GM19351 (cell line): ENCODE data around the gene GPC5.
"Not testable (repeated sequence)": the region's sequence is repeated elsewhere in the genome, so short reads cannot be mapped to it uniquely, and the experiment has no call there.

Experiments
- ATAC-seq: cut with Tn5 transposase; IDR thresholded peaks from one replicate; pipeline ENCODE4 v1.9.1; 2021; ENCODE audit warnings: mild to moderate bottlenecking, moderate library complexity; ENCODE audit not compliant: unreplicated experiment

GPC5 gene

GRCh38 chr13:91368676-91369440 is 29.6 kb upstream of the GPC5 start:
- ATAC-seq: peak; percentile 21

GRCh38 chr13:91369441-91369831 is 29.0 kb upstream of the GPC5 start:
- peak; percentile 38 for ATAC-seq

GRCh38 chr13:91370501-91370900 is 27.9 kb upstream of the GPC5 start:
- ATAC-seq: no peak

- ATAC-seq: no peak
These were observed 25.5 kb upstream of the GPC5 start for GRCh38 chr13:91372911-91373310.

DNA sequence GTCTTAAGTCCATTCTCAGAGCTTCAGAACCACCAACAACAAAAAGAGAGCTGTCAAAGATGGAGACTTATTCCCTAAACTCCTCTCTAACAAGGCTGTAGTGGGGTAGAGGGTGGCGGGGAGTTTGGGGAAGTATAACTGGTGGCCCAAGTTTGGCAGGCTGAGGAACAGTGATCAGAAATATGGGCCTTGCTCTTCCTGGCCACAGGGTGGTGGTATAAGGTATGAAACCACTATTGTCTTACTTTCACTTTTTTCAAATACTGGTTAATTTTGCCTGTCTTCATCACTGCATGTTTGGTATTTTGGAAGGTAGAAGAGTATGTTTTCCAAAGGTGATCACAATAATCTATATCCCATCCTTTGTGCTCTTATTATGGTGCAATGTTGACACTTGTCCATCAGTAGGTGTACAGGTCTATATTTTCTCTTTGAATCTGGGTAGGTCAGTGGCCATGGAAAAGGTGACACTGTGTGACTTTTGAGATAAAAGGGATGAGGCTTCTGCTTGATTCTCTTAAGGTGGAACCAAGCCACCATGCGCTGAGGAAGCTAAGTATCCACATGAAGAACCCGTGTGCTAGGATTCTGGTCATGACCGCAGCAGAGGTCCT is 23.2 kb upstream of the GPC5 start:
- ATAC-seq: peak; percentile 97

DNA sequence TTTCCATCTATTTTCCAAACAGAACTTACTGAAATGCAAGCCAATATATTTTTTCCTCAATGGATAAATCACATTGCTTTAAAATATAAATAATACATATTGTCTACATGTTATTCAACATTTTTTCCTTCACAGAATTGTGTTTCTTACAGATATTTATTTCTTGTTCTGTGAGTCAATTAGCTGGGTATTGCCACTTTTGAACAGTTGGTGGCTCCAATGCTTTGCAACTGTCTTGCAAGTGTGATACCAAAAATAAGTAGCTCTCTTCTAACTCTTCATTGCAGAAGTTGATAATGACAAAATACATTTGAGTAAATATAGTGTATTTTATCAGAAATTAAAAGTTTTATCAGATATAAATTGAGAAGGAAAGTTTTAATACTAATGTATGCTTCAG is 17.1 kb upstream of the GPC5 start:
- peak; percentile 59 for ATAC-seq

DNA sequence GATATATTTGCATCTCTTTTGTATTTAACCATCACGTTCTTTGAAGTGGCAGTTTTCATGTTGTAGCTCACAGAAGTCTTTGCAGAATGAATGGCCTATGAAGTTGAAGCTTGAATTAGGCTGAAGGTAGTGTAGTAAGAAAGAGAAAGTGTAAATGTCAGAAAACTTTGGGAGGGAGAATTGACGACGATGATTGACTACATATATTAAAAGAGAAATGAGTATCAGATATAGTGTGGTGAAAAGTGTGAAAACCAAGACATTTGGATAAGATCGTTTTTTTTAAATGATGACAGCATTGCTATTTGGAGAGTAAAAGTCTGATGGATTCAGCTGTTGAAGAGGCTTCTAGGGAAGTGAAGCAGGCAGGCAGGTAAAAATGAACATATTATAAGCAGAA is 14.6 kb upstream of the GPC5 start:
- no peak for ATAC-seq

- ATAC-seq: no peak
These were observed 13.5 kb upstream of the GPC5 start for GRCh38 chr13:91384896-91385295.

DNA sequence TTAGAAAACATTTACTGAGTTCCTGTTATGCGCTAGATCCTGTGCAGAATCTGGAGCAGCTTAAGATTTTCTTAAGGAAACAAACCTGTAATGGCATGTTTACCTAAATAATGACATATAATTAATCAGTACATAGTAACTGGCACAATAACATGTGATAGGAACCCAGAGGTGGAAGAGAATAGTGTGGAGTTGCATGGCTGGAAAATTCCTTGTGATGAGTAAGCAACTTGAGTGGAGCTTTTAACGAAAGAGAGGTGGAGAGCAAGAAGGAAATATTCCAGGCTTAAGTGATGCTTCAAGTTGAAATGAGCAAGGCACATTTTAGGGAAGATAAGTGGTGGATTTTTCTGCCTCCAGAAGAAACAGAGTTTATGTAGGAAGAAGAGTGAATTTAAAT is 9.2 kb upstream of the GPC5 start:
- ATAC-seq: no peak

DNA sequence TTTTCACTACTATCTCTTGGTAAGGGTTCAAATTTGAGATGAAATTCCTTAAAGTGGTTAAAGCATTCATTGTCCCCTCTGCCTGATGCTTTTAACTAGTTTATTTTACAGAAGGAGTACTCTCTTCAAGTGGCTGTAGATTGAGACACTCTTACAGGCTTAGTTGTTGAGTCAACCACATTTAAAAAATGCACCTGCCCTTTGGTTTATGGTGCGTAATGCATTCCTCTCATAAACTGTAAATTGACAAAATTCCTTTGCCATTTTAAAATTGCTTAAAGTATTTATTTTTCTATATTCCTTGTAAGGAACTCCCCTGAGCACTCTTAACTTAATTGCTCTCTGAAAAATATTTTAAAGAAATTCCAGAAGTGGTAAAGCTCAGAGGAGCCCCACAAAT is 826 bp upstream of the GPC5 start:
- no peak for ATAC-seq

DNA sequence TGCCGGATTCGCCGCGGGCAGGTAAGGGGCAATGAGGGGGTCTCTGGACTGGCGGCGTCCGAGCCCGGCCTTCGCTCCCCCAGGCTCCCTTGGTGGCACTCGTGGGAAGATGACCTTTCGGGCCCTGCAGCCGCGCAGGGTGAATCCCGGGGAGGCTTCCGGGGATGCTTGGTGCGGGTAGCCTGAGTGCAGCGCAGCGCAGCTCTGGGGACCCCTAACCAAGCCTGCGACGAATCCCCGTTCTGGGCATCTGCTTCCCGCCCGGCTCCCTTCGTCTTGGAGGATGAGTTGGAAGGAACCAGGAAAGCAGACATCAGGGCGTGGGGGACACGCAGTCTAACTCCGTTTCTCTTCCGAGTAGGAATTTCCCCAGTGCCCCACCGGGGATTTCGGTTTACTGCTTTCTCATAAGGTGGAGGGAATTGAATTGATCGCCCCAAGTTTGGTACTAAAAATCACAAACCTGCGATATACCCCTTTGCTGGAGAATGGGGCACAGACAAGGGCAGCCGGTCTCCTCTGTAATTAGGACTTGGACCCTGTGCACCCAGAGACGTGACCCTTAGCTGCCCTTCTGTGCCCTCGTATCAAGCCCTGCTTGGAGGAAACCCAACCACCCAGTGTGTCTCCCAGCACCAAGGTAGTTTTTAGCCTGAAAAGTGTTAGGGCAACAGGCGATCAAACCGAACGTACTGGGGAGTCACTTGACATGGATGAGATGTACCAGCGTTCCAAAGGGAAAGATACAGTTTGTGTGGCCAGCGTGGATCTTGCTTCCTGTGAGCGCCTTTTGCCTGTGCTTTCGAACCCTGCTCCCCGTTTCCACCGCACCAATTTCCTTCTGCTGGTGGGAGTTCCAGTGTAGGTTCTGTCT is 1.0 kb downstream of the GPC5 start:
- ATAC-seq: peak; percentile 7

- ATAC-seq: no peak
These were observed 1.6 kb downstream of the GPC5 start for GRCh38 chr13:91400063-91400399.

GRCh38 chr13:91400671-91401070 is 2.2 kb downstream of the GPC5 start:
- ATAC-seq: no peak

GRCh38 chr13:91401920-91402319 is 3.5 kb downstream of the GPC5 start:
- ATAC-seq: no peak

DNA sequence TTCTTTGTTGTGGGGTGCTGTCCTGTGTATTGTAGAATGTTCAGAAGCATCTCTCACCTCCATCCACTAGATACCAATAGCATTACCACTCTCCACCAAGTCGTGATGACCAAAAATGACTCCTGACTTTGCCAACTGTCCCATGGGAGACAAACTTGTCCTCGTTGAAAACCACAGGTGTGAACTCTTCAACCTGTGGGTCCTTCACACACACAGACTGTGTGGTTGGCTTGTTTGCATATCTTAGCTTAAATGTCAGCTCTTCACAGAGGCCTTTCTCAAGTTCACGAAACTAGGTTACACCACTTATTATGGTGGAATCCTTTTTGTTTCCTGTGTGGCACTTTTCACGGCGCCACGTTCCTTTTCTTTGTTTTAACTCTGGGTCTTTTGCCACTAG is 6.8 kb downstream of the GPC5 start:
- ATAC-seq: peak; percentile 75

GRCh38 chr13:91406619-91407018 is 8.2 kb downstream of the GPC5 start:
- peak; percentile 72 for ATAC-seq

DNA sequence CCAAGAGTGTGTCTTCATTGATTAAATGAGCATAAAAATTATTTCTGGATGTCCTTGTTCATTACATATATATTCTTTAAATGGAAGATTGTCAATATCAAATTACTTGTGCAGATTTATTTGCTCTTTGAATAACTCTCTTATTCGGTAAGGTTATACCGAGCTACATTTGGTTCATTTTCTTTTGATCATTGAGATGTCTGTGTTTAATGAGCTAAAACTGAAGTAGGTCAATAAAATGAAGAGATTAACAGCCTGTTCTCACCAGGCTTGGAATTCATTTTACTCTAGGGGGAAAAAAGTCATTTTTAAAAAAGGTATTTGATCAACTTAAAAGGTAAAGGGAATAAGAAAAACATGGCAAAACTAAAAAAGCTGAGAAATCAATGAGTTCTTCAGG is 10.6 kb downstream of the GPC5 start:
- no peak for ATAC-seq

- not testable (repeated sequence) for ATAC-seq
These were observed 18.2 kb downstream of the GPC5 start for GRCh38 chr13:91416579-91416978.

GRCh38 chr13:91417660-91418325 is 19.4 kb downstream of the GPC5 start:
- peak; percentile 79 for ATAC-seq

- ATAC-seq: no peak
These were observed 28.5 kb downstream of the GPC5 start for GRCh38 chr13:91426913-91427312.

GRCh38 chr13:91438674-91439073 is 40.3 kb downstream of the GPC5 start:
- not testable (repeated sequence) for ATAC-seq
